SW 1271 (cell line): ENCODE data around the gene MAP4K4.
A peak's percentile ranks its signal among the peaks of the same experiment; 100 is the strongest.

Source experiments
- DNase-seq, 2 experiments: peaks; one replicate each; lab custom pipeline; 2025; lab: John Stamatoyannopoulos, UW

MAP4K4 gene

GRCh38 chr2:101697124-101698013, at the start of gene MAP4K4:
MAP4K4 (plus strand) TSS chr2:101697707; CDS start chr2:101698081, 374 bp downstream.
- peak; percentile 34 to 87 for DNase-seq

GRCh38 chr2:101653469-101653868, 44.0 kb upstream of the MAP4K4 start:
- DNase-seq, result no peak

- DNase-seq, result no peak
Measured at GRCh38 chr2:101655702-101656422, 41.6 kb upstream of the MAP4K4 start.

- DNase-seq, result no peak
Measured at GRCh38 chr2:101657787-101658186, 39.7 kb upstream of the MAP4K4 start.

GRCh38 chr2:101658387-101658786, 39.1 kb upstream of the MAP4K4 start:
- no peak for DNase-seq

- no peak for DNase-seq
Measured at GRCh38 chr2:101665312-101665711, 32.2 kb upstream of the MAP4K4 start.

- no peak for DNase-seq
Measured at GRCh38 chr2:101667823-101668222, 29.7 kb upstream of the MAP4K4 start.

GRCh38 chr2:101672047-101672446, 25.5 kb upstream of the MAP4K4 start:
- DNase-seq, result no peak

GRCh38 chr2:101673920-101674319, 23.6 kb upstream of the MAP4K4 start:
- no peak for DNase-seq

- no peak for DNase-seq
Measured at GRCh38 chr2:101675512-101675911, 22.0 kb upstream of the MAP4K4 start.

- no peak for DNase-seq
Measured at GRCh38 chr2:101676674-101677073, 20.8 kb upstream of the MAP4K4 start.

GRCh38 chr2:101677658-101678057, 19.8 kb upstream of the MAP4K4 start:
- DNase-seq, result no peak

GRCh38 chr2:101678379-101678778, 19.1 kb upstream of the MAP4K4 start:
- no peak for DNase-seq

GRCh38 chr2:101679037-101679726, 18.3 kb upstream of the MAP4K4 start:
- DNase-seq, result no peak

- DNase-seq, result no peak
Measured at GRCh38 chr2:101679801-101680487, 17.6 kb upstream of the MAP4K4 start.

GRCh38 chr2:101682311-101682710, 15.2 kb upstream of the MAP4K4 start:
- DNase-seq, result no peak

GRCh38 chr2:101684313-101684712, 13.2 kb upstream of the MAP4K4 start:
- no peak for DNase-seq

- DNase-seq, result no peak
Measured at GRCh38 chr2:101688261-101688660, 9.2 kb upstream of the MAP4K4 start.

GRCh38 chr2:101689114-101689825, 8.2 kb upstream of the MAP4K4 start:
- DNase-seq, result no peak

- no peak for DNase-seq
Measured at GRCh38 chr2:101690547-101691152, 6.9 kb upstream of the MAP4K4 start.

GRCh38 chr2:101692041-101692440, 5.5 kb upstream of the MAP4K4 start:
- DNase-seq, result no peak
